IPS-NIHi7 (cell line): ENCODE data around the gene CCDC47.

ENCODE experiments used
- DNase-seq: peaks from one replicate; pipeline ENCODE4 v3.0.0; 2012; ENCODE audit warnings: mixed read lengths; ENCODE audit errors: extremely low spot score

The CCDC47 gene

DNA sequence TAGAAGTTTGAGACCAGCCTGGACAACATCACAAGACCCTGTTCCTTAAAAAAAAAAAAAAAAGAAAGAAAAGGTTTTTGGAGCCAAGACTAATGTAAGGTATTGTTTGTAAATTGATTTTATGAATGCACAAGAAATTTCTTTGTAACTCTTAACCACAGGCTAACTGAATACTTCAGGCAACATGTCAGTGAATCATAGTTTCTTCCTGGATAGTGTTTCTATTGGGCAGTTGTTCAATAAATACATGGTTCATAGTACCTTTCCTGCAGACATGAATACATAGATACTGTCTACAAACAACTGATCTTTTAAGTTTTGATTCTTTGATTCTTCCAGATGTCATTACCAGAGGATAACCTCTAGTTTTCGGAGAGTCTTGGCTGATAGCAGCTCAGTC, 12.2 kb upstream of the CCDC47 start:
- DNase-seq, result no peak

DNA sequence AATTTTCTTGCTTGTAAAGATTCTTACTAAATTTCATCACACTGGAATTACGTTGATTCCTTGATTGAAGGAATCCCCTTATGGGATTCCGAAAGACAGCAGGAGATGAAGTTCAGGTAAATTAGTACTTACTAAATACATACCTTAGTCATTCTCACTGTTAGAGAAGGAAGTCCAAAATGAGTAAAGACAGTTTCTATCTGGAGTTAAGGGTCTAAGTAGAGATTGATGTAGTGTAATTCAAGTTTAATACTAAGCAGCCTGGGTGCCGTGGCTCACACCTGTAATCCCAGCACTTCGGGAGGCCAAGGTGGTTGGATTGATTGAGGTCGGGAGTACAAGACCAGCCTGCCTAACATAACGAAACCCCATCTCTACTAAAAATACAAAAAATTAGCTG, 10.1 kb upstream of the CCDC47 start:
- DNase-seq, result no peak

DNA sequence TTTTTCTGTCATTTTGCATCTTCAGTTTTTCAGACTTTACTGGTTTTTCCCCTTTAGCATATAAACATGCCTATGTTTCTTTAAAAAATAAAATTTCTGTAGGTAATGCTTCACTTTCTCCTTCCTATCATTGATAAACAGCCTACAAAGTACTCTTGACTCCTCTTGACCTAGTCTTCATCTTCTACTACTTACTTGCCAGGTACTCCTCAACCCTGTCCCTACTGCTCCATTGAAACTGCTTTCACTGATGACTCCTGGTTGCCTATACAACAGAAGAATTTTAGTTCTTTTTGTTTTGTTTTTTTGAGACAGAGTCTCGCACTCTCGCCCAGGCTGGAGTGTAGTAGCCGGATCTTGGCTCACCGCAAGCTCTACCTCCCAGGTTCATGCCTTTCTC, 7.5 kb upstream of the CCDC47 start:
- no peak for DNase-seq

DNA sequence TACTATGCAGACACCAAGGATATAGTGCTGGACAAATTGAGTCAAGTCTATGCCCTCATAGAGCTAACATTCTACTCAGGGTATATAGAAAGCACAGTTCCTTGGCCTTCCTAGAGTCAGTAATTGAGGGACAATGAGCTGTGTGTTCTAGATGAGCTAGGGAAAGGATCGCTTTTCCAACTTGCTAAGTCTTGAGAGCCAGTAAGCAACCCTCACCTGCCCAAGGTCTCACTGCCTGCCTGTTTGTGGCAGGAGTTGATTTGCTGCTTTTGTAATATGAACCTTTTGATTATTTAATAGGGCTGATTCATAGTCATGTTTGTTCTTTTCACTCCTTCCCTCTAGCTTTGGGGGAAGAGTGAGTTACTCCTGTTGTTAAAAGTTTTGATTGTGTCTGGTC, 7.1 kb upstream of the CCDC47 start:
- no peak for DNase-seq

DNA sequence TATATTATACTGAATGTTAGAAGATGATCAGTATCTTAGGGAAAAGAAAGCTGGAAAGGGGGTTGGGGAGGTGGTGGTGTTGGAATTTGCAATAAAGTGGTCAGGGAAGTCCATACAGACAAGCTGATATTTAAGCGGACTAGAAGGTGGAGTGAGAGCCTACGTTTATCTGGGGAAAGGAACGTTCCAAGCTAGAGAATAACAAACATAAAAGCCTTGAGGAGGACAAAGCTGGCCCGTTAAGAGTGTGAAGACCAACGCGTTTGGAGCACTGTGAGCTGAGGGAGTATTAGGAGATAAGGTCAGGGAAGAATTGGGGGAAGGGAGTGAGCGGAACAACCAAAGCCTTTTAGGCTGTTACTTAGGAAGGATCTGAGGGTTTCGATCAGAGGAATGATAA, 2.0 kb upstream of the CCDC47 start:
- DNase-seq, result no peak

DNA sequence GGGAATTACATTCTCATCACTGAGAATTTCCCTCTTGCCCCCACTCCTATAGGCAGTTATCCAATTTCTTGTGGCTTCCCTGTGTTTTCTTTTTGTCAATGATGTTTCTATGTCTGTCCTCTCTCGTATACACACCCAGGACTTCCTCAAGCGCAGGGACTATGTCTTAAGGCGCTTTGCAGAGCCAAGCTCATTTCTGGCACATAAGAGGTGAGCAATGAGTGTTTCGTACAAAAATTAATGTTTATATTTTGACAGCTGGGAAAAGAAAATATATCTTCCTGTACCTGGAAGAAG, 1.5 kb upstream of the CCDC47 start:
- DNase-seq, result no peak

DNA sequence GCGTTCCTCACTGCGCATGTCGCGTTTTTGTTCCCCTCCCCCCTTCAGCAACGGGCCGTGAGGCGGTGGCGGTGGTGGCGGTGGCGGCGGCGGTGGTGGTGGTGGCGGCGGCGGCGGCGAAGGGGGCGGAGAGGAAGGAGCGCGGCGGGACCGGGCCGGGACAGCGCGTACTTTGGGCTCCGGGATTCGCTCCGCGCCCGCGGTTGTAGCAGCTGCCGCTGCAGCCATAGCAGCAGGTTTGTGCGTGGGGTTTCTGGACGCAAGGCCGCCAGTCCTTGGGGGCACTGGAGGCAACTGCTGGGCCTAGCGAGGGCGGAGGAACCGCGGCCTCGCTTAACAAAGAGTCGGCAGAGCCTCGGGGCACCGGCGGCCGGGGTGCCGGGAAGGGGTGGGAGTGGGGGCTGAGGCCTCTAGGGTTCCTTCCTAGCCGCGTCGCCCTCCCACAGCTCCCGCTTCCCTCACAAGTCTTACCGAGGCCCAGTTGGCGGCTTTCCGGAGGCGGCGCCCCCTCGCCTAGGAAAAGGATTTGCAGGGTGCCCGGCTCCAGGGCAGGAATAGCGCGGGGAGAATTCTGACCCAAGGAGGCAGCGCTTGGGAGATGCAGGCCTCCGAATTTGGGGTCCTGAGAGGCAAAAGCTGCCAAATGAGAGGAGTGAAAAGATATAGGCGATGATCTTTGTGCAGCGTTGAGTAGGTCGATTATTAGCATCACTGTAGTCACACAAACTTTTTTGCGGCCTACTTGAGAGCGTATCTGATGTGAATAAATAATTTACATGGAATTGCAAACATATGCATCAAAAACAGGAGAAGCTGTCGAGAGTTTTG, 958 bp upstream of the CCDC47 start, which contains the start of gene DDX42:
Gene DDX42, plus strand, starts transcription at position 30 of the 828 bp plus-strand sequence. CDS start 12,880 bp downstream, outside the sequence.
- DNase-seq, result peak; percentile 41

DNA sequence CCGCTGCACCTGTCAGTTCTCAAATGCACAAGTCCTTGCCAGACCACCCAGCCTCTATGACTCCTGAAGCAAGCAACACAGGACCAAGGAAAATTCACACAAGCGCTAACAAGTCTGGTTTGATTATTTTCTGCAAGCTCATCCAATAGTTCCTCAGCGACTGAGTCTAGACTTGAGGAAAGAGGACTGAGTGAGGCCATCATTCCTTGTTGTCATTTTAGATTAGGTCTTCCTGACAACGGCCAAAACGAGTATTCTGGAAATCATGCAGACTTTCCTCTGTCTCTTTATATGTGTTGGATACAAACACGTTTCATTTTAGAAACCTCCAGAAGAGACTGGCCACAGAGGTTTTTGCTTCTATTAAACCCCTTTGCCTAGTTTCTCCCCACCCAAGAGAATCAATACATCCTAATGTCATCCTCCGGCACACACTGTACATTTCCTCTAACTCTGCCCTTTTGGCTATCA, 561 bp downstream of the CCDC47 start:
- no peak for DNase-seq

DNA sequence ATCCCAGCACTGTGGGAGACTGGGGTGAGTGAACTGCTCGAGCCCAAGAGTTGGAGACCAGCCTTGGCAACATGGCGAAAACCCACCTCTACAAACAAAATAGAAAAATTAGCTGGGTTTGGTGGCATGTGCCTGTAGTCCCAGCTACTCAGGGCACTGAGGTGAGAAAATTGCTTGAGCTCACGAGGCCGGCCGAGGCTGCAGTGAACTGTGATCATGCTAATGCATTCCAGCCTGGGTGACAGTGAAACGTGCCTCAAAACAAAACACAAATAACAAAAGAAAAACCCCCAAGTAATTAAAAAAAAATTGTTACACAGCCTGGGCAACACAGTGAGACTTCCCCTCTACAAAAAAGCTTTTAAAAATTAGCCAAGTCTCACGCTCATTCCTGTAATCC, 5.0 kb downstream of the CCDC47 start:
- DNase-seq, result no peak

DNA sequence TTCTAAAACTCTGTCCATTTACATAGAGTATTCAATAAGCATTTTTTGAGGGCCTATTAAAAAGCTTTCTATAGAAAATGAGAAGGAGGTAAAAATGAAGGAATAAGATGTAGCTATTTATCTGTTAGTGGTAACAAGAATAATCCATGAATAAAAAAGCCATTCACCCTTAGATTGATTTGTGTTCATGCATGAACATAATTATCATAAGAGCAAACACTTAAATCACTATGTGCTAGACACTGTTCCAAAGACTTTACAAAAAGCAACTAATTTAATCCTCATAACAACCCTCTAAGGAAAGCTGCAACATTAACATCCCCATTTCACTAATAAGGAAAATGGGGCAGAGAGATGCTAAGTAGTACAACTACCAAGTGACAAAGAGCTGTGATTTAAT, 6.6 kb downstream of the CCDC47 start:
- DNase-seq, result no peak

DNA sequence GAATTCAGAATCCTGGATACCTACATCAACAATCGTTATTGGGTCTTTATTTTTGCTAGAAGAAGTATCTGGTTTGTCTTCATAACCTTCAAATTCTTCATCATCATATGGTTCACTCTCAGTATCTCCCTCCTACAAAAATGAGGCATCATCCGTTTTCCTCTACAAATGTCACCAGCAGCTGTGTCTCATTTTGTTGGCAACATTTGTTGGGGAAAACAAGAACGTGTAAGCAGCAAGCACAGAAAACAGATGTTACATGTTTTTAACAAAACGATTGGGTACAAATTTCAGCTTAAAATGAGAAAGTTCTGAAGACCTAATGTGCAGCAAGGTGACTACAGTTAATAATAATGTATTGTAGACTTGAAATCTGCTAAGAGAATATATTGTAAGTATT, 8.7 kb downstream of the CCDC47 start:
- DNase-seq, result no peak

DNA sequence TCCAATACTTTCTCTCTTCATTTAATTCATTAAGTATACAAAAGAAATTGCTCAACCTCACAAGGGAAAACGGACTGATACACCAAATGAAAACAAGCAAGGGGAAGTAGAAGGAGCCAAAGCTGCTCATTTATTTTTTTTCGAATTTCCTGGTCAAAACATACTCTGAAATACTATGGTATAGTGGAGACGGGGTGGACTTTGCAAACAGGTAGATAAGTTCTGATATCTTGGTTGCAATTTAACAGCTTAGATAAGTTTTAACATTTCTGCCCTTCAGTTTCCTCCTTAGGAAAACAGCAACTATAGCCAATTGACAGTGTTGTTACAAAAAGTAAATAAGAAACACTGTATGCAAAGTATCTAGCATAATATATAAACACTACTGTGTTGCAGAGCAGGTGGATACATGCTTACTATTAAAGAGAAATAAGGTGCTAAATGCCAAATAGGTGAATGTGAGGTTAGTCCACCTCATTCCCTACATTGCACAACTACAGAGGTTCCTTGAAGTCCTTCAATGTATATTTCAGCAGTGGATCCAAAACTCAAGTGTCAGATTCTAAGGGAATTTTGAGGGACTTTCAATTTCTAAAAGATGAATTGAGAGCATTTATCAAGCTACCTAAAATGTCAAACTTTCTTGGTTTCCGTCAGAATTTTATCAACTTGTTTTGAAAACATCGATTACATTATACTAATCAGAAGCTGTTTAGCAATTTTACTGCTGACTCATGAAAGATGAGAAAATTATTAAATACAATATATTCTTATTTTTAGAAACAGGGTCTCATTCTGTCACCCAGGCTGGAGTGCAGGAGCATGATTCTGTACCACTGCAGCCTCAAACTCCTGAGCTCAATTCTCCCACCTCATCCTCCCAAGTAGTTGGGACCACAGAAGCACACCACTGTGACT, 11.0 kb downstream of the CCDC47 start:
- DNase-seq, result no peak

DNA sequence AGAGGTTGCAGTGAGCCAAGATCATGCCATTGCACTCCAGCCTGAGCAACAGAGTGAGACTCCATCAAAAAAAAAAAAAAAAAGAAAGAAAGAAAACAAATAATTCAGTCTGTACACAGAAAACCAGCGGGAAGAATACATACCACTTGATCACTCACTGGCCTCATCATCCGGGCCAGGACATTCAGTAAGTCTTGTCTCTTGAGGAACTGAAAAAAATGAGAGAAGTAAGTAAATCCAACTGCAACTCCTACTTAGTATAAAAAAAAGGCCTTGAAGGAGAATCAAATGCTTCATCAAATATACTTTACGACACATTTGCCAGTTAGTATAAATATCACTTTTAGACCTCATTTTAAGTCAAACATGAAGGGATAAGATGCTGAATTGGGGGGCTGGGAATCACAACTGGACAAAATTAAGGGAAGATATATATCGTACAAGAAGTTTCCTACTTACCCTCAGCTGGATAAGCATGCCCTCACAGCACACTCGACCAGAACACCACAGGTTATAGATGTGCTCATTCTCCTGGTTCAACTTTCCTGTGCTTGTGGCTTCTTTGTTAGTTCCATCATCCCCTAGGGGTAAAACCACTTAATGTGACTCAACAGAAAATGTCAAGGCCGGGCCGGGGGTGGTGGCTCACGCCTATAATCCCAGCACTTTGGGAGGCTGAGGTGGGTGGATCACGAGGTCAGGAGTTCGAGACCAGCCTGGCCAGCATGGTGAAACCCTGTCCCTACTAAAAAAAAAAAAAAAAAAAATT, 12.4 kb downstream of the CCDC47 start:
- no peak for DNase-seq

DNA sequence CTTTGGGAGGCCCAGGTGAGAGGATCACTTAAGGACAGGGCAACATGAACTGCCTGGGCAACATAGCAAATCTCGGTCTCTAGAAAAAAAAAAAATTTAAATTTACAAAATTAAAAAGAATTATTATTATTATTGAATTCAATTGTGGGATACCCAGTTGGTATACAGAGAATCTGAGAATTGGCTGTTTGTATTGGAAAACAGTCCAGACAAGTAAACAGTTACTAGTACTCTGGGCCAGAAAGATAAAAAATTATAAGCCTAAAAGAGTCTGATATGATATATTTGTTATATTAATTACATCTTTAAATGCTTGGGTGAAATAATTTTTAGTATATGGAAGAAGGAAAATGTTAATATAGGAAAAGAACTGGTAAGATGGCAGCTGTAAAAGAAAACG, 15.0 kb downstream of the CCDC47 start:
- no peak for DNase-seq

DNA sequence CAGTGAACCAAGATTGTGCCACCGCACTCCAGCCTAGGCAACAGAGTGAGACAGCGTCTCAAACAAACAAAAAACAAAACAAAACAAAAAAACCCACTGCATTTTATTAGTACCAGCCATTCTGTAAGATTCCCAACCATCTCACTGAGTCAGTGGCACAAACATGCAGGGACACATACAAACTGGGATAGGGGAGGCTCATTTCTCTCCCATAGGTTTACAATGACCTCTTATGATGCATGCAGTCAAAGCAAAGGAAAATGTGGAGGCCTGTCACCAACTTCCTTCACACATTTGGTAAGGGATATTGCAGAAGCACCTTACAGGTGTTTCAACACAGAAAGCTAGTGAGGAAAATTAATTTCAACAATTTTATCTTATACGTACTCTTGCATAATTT, 19.4 kb downstream of the CCDC47 start:
- DNase-seq, result no peak

DNA sequence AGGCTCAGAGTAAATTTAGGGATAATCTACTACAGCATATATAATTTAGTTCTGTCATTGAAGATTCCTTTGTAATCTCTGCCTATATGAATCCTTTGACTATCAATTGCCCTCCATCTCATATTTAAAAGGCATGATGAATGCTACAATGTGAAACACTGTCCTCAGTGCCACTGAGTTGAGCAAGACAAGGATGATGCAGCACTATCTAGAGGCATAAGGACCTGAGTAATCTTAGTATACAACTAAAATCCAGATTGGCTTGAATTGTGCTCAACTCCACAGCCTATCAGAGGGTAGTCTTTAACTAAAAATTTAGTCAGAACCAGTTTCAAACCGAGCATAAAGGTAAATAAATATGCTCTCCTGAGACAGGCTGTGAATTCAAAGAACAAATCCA, 20.2 kb downstream of the CCDC47 start:
- no peak for DNase-seq

DNA sequence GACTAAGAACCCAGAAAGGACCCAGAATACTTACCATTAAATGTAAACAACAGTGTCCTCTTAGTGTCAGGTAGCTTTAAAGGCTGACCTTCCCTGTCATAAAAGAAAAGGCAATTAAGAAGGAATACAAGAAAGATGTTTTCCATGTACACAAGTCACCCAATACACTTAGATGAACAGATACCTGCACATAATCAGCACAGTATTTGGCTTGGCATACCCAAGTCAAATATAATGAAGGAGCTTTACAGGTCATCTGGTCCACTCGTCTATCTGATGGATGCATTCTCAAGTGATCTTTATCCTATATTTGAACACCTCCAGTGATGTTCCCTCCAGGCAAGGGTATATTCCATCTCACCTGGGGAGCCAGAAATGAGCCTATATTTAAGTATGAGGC, 20.7 kb downstream of the CCDC47 start:
- DNase-seq, result no peak

DNA sequence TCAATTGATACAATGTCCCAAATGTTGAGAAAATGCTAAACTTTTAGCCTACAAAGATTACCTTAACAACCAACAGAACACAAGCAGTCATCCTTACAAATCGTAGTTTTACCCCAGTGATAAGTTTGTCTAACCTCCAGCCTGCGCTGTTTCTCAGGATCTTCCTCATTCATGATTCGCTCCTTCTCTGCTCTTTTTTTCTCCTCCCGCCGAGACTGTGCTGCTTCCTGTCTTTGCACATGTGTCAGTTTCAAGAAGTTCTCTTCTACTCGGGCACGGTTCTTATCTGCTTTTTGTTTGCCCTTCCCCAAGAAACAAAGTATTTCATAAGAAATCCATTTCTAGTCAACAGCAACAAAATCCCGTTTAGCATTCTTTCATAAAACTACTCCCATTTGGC, 21.6 kb downstream of the CCDC47 start:
- no peak for DNase-seq

DNA sequence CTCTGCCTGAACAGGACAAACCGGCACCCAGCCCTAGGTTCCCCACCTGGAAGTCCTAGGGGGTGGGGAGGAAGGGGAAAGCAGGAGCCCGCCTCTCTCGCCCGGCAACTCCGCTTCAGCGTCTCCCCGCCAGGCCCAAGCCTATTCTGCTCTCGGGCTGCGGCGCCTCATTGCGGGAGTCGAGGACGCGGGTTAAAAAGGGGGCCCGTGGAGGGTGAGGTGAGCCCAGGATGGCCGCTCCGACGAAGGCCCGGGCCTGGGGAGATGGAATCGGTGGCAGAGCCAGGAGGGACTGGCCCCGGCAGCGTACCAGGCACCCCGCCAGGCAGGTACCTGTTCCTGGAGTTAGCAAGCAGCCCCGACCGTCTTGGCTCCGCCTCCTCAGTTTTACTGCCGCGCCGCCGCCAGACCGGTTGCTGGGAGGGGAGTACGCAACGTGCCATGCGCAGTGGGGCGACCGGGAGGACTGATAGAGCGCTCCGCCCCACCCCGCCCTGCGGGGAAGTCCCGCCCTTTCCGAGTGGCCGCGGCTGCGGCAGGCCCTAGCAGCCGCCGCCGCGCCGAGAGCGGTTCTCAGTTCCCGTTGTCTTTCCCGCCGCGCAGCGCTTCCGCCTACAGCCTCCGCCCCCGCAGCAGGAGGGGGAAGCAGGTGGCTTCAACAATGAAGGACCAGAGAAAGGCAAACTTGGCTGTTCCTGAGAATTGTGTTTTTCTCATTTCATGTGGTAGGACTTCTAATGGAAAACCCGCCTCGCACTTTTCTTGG, 31.8 kb downstream of the CCDC47 start, which contains the start of gene STRADA:
Gene STRADA, minus strand, starts transcription at position 392 of the 766 bp plus-strand sequence. CDS start 13,430 bp downstream, outside the sequence.
- peak; percentile 98 for DNase-seq

DNA sequence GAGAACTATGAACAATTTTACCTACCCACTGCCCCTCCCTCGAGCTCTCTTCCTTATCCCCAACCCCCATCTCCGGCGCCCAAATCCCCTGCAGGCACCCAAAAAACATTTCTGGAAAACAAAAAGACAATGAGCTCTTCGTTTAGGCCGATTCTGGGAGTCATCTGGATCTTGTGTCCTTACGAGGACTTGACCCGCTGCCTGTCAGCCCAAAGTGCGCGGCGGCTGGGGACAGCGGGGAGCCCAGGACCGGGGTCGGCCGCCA, 32.3 kb downstream of the CCDC47 start:
- no peak for DNase-seq

DNA sequence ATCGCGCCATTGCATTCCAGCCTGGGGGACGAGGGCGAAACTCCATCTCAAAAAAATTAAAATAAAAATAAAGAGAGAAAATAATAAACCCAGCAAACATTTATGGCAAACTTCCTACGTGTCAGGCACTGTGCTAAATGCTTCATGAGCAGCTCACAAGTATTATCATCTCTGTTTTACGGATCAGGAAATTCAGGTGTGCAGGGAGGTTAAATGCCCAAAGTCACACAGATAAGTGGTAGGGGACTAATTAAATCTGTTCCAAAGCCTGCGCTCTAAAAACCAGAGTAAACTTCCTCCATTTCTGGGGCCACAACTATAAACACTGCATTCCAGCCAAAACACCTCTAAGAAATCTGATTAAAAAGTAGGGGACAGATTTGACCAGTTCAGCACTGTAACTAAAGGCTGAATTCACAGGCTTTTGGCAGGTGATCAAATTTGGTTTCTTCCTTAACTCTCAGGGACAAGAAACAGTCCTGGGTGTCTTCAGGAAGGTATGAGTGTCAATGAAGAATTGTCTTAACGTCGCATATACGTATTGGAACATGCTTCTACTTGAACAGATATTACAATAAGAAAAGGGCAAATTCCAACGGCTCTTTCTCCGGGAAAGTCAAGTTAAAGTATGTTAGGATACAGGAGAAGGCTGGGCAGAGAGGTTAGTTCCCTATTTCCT, 32.8 kb downstream of the CCDC47 start:
- no peak for DNase-seq
